Bronchial epithelial cell (primary cell): Measurements from ENCODE around the gene HSPA1L. TPM values are rescaled to one million over a fixed set of nuclear protein-coding genes. Genes with fewer than 3 reads are reported as not detected.

ENCODE experiments used
- DNase-seq: peaks from one replicate; pipeline ENCODE4 v3.0.0-alpha.2; 2010; ENCODE audit warnings: low read depth
- FAIRE-seq: peaks from 2 replicates; lab custom pipeline; 2011; peaks lifted over from hg19 to GRCh38; lab: Jason Lieb, UNC
- H3K27me3 ChIP-seq: 2 replicates; pipeline ENCODE4 v1.5.1; 2011; ENCODE audit warnings: low read length; ENCODE audit not compliant: control insufficient read depth, insufficient read depth
- H3K36me3 ChIP-seq: 2 replicates; pipeline ENCODE4 v1.5.1; 2011; ENCODE audit warnings: low read length; ENCODE audit not compliant: control insufficient read depth, insufficient read depth
- H3K4me3 ChIP-seq: 2 replicates; pipeline ENCODE4 v1.5.1; 2011; ENCODE audit warnings: mild to moderate bottlenecking, low read depth, low read length, control low read depth
- total RNA-seq: library from RNA; depleted of rRNA; stranded (reverse); fragments of >200 nt; gene quantifications from 2 replicates; pipeline ENCODE4 v1.2.1, GENCODE V29; 2014
- TF ChIP-seq, protein P1 (sequence below): IDR thresholded peaks from 2 replicates; pipeline ENCODE4 v1.5.1; 2011; ENCODE audit warnings: mild to moderate bottlenecking, moderate library complexity, low read length, control low read depth, inconsistent platforms; ENCODE audit not compliant: insufficient read depth, severe bottlenecking

Gene HSPA1L
- total RNA-seq, 1 donor from 2014 or later, result 0.53 TPM

DNA sequence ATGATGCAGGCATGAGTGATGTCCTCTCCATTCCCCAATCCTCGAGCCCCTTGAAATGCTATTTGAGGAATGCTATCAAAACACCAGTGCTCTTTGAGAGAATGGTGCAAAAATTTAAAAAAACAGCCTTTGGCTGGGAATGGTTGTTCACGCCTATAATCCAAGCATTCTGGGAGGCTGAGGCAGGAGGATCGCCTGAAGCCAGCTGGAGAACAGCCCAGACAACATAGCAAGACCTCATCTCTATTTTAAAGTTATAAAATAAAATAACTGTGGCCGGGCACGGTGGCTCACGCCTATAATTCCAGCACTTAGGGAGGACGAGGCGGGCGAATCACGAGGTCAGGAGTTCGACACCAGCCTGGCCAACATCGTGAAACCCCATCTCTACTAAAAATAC lies 15.3 kb downstream of the HSPA1L start:
- no peaks in the 10 kb centered on the region for H3K36me3 ChIP-seq
- TF ChIP-seq, protein P1, sequence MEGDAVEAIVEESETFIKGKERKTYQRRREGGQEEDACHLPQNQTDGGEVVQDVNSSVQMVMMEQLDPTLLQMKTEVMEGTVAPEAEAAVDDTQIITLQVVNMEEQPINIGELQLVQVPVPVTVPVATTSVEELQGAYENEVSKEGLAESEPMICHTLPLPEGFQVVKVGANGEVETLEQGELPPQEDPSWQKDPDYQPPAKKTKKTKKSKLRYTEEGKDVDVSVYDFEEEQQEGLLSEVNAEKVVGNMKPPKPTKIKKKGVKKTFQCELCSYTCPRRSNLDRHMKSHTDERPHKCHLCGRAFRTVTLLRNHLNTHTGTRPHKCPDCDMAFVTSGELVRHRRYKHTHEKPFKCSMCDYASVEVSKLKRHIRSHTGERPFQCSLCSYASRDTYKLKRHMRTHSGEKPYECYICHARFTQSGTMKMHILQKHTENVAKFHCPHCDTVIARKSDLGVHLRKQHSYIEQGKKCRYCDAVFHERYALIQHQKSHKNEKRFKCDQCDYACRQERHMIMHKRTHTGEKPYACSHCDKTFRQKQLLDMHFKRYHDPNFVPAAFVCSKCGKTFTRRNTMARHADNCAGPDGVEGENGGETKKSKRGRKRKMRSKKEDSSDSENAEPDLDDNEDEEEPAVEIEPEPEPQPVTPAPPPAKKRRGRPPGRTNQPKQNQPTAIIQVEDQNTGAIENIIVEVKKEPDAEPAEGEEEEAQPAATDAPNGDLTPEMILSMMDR, result no peak

DNA sequence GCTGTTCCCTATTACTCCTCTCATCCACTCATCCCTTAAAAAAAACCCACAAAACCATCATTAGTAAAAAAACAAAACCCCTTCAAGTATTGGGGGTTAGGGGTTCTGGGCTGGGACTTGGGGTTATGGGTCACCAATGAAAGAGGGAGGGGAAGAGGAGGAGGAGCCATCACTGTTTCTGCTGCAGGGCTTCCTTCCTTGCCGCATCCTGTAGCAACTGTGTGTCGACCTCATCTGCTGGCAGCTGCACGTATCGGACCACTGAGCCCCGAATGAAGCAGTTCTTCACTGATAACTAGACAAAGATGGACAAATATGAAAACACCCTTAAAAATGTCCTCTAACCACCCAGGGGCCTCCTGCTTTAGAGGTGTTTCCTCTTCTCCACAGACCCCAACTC lies 17.5 kb downstream of the HSPA1L start:
- Histone ChIP-seq H3K27me3 (no peaks in the 10 kb centered on the region), H3K36me3 (peaks cover 2% of the 10 kb centered on the region), H3K4me3 (no peak overlapping the region)
- FAIRE-seq (no peak), DNase-seq (no peak)
- TF ChIP-seq, protein P1, result no peak

More for the DNA sequence above, 15.3 kb downstream of the HSPA1L start:
- H3K4me3 ChIP-seq, result no peak overlapping the region
- FAIRE-seq, result no peak
- DNase-seq, result no peak
- H3K27me3 ChIP-seq, result no peaks in the 10 kb centered on the region

DNA sequence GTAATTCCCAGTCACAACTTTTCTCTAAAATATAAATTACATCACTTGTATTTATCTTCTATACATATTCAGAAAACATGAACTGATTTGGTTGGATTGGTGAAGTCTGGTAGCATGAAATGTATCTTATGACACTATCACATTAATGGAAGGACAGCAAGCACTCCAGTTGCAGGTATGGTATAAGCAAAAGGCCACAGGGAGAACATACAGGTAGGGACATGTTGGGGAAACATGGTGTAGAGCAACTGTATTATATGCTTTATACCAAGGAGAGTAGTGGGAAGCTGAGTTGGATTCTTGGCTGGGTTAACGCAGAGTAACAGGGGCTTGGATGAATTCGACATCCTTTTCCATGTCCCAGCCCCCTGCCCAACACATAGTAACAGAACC lies 18.1 kb downstream of the HSPA1L start:
- Histone ChIP-seq H3K36me3 (peaks cover 7% of the 10 kb centered on the region), H3K27me3 (no peaks in the 10 kb centered on the region), H3K4me3 (no peak overlapping the region)
- TF ChIP-seq, protein P1, result no peak
- DNase-seq (peak; percentile 47), FAIRE-seq (no peak)

DNA sequence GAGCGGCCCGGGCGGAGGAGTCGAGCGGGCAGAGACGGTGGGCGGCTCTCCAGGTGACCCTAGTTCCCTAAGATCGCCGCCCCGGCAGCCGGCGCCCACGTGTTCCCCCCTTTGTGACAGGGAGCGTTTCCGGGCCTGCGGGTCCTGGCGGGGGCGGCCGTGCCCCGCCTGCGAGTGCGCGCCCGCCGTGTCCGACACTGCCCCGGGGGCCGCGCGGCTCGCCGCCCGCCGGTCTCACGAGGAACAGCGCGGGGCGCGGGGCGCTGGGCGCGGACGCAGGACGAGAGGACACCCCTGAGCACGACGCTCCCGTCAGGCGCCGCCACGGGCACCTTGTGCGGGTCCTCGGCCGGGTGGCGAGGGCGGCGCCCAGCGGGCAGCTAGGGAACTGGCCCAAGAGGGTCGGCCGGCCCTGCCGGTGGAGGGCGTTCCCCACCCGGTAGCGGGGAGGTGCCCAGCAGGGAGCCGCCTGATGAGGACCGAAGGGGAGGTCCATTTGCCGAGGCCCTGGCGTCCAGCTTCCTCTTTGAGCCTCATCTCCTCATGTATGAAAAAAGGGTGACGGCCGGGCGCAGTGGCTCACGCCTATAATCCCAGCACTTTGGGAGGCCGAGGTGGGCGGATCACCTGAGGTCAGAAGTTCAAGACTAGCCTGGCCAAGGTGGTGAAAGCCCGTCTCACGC lies 19.3 kb downstream of the HSPA1L start, which contains the start of gene VARS1:
Gene VARS1, minus strand, starts transcription at position 137 of the 683 bp plus-strand sequence. CDS start 535 bp downstream, outside the sequence.
- TF ChIP-seq, protein P1, result peak; percentile 89
- DNase-seq (peak; percentile 77), FAIRE-seq (no peak)
- Histone ChIP-seq H3K4me3 (peak within 1 kb of the TSS; percentile 95), H3K27me3 (no peaks in the 10 kb centered on the region), H3K36me3 (peaks cover 13% of the 10 kb centered on the region)

DNA sequence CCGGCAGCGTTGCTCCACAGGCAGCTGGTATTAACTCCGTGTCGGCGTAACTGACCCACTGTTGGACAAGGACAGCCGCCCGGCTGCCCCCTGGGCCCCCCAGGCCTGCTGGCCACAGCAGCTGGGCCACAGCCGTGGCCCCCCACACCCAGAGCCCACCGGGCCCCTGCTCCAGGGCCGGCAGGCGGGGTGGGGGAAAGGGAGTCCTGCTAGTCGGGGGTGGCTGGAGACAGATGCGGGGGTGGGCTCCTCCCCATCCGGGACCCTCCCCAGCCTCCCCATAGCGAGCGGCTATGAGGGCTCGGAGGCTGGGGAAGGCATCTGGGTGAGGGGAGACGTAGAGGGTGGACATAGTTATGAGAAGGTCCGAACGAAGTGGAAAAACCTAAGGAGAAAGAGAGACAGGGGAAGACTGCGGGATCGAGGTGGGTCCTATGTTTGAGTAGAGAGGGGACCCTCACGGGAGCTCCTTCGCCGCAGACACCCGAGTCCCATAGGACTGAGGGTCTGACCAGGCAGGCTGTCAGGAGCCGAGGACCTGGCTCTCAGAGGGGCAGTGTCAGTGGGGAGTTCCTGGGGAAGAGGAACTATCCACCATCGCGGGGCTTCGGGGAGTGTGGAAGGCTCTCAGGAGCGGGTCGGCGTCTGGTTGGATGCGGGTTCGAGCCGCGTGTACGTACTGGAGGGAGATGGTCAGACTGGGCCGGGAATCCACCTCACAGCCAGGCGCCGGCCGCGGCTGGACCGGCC lies 20.0 kb downstream of the HSPA1L start:
- FAIRE-seq (no peak), DNase-seq (no peak)
- no peaks in the 10 kb centered on the region for H3K27me3 ChIP-seq
- H3K36me3 ChIP-seq, result peaks cover 13% of the 10 kb centered on the region
- TF ChIP-seq, protein P1, result no peak
- H3K4me3 ChIP-seq, result peak overlapping the region; percentile 95
